Measurements from ENCODE around the gene CGB8.
"Not testable (repeated sequence)": the region's sequence is repeated elsewhere in the genome, so short reads cannot be mapped to it uniquely, and the experiment has no call there.

CGB8 gene

GRCh38 chr19:49049011-49049410, at the start of gene CGB8:
Gene CGB8, minus strand, starts transcription at chr19:49049111. Its CDS starts 372 bp downstream, at chr19:49048739.
- H3K27ac ChIP-seq (ENCODE audit: low read length); H3K36me3 ChIP-seq (ENCODE audit: control insufficient read depth, insufficient read depth, low read length); H3K4me3 ChIP-seq (ENCODE audit: low read length); H3K9me3 ChIP-seq (ENCODE audit: control insufficient read depth, insufficient read depth, low read length); H3K4me1 ChIP-seq (ENCODE audit: control insufficient read depth, insufficient read depth, low read length); DNase-seq (ENCODE audit: low read depth, low spot score); H3K27me3 ChIP-seq (ENCODE audit: control insufficient read depth, insufficient read depth, low read length): not testable (repeated sequence)
- no CpG with 5 or more reads among the region's 12 CpGs for WGBS (ENCODE audit: insufficient coverage, insufficient read length)

- H3K4me3 ChIP-seq (ENCODE audit: low read length), result no peak overlapping the region
Observed at GRCh38 chr19:49097453-49098288, 48.8 kb upstream of the CGB8 start.

GRCh38 chr19:49094505-49095482, 45.9 kb upstream of the CGB8 start:
- Histone ChIP-seq H3K4me1 (ENCODE audit: control insufficient read depth, insufficient read depth, low read length) (no peaks in the 10 kb centered on the region), H3K36me3 (ENCODE audit: control insufficient read depth, insufficient read depth, low read length) (peaks cover 40% of the 10 kb centered on the region), H3K27me3 (ENCODE audit: control insufficient read depth, insufficient read depth, low read length) (no peaks in the 10 kb centered on the region), H3K9me3 (ENCODE audit: control insufficient read depth, insufficient read depth, low read length) (no peaks in the 10 kb centered on the region), H3K27ac (ENCODE audit: low read length) (no peak overlapping the region), H3K4me3 (ENCODE audit: low read length) (no peak overlapping the region; the same call in 1 of the 2 replicates)
- WGBS (ENCODE audit: insufficient coverage, insufficient read length), result no CpG with 5 or more reads among the region's 23 CpGs
- DNase-seq (ENCODE audit: low read depth, low spot score), result no peak

More at GRCh38 chr19:49097453-49098288, 48.8 kb upstream of the CGB8 start:
- Histone ChIP-seq H3K4me1 (ENCODE audit: control insufficient read depth, insufficient read depth, low read length) (no peaks in the 10 kb centered on the region), H3K9me3 (ENCODE audit: control insufficient read depth, insufficient read depth, low read length) (no peaks in the 10 kb centered on the region), H3K27me3 (ENCODE audit: control insufficient read depth, insufficient read depth, low read length) (no peaks in the 10 kb centered on the region), H3K36me3 (ENCODE audit: control insufficient read depth, insufficient read depth, low read length) (peaks cover 37% of the 10 kb centered on the region), H3K27ac (ENCODE audit: low read length) (no peak overlapping the region)
- DNase-seq (ENCODE audit: low read depth, low spot score), result peak; percentile 72
- no CpG with 5 or more reads among the region's 8 CpGs for WGBS (ENCODE audit: insufficient coverage, insufficient read length)

DNA sequence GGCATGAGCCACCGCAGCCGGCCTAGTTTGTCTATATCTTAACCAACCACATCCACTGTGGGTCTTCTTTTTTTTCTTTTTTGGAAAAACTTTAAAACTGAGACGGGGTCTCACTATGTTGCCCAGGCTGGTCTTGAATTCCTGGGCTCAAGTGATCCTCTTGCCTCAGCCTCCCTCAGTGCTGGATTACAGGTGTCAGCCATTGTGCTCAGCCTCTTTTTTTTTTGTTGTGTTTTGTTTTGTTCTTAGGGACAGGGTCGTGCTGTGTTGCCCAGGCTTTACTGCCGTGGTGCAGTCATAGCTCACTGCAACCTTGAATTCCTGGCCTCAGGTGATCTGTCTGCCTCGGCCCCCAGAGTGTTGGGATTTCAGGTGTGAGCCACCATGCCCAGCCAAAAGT, 43.8 kb upstream of the CGB8 start:
- Histone ChIP-seq H3K27me3 (ENCODE audit: control insufficient read depth, insufficient read depth, low read length) (no peaks in the 10 kb centered on the region), H3K4me3 (ENCODE audit: low read length) (no peak overlapping the region), H3K36me3 (ENCODE audit: control insufficient read depth, insufficient read depth, low read length) (peaks cover 33% of the 10 kb centered on the region), H3K4me1 (ENCODE audit: control insufficient read depth, insufficient read depth, low read length) (no peaks in the 10 kb centered on the region), H3K9me3 (ENCODE audit: control insufficient read depth, insufficient read depth, low read length) (no peaks in the 10 kb centered on the region), H3K27ac (ENCODE audit: low read length) (no peak overlapping the region)
- no peak for DNase-seq (ENCODE audit: low read depth, low spot score)
- WGBS (ENCODE audit: insufficient coverage, insufficient read length), result no CpG with 5 or more reads among the region's 6 CpGs

DNA sequence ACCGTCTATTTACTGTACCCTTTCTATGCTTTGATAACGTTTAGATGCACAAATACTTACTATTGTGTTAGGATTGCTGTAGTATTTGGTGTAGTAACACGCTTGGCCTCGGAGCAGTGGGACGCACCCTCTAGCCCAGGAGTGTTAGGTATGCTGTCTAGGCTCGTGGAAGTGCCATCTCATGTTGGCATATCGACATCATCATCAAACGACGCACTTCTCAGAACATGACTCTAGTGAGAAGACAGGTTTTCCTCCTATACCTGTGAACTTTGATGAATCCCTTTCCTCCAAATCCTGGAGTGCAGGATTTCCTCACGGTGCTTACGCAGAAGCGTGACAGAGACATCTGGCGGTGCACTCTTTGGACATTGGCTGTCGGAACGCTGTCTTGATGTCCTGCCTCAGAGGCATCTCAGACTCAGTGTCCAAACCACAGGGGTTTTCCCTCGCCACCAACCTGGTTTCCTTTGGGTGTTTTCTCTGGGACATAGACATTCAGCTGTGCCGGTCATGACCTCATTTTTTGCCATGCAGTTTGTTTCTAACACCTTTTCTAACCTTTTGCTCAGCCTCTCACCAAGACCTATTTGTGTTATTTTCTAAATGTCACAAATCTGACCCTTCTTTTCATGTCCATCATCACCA, 42.6 kb upstream of the CGB8 start:
- H3K27ac ChIP-seq (ENCODE audit: low read length), result no peak overlapping the region
- H3K4me3 ChIP-seq (ENCODE audit: low read length), result no peak overlapping the region
- WGBS (ENCODE audit: insufficient coverage, insufficient read length), result no CpG with 5 or more reads among the region's 17 CpGs
- H3K9me3 ChIP-seq (ENCODE audit: control insufficient read depth, insufficient read depth, low read length), result no peaks in the 10 kb centered on the region
- no peaks in the 10 kb centered on the region for H3K27me3 ChIP-seq (ENCODE audit: control insufficient read depth, insufficient read depth, low read length)
- DNase-seq (ENCODE audit: low read depth, low spot score), result no peak
- peaks cover 33% of the 10 kb centered on the region for H3K36me3 ChIP-seq (ENCODE audit: control insufficient read depth, insufficient read depth, low read length)
- H3K4me1 ChIP-seq (ENCODE audit: control insufficient read depth, insufficient read depth, low read length), result no peaks in the 10 kb centered on the region

GRCh38 chr19:49086296-49086695, 37.4 kb upstream of the CGB8 start:
- H3K27ac ChIP-seq (ENCODE audit: low read length), result no peak overlapping the region
- no peak for DNase-seq (ENCODE audit: low read depth, low spot score)
- H3K4me1 ChIP-seq (ENCODE audit: control insufficient read depth, insufficient read depth, low read length), result peaks cover 2% of the 10 kb centered on the region; the same call in 1 of the 2 replicates
- peak overlapping the region; percentile 84; the same call in 1 of the 2 replicates for H3K4me3 ChIP-seq (ENCODE audit: low read length)
- no peaks in the 10 kb centered on the region for H3K9me3 ChIP-seq (ENCODE audit: control insufficient read depth, insufficient read depth, low read length)
- H3K27me3 ChIP-seq (ENCODE audit: control insufficient read depth, insufficient read depth, low read length), result no peaks in the 10 kb centered on the region
- WGBS (ENCODE audit: insufficient coverage, insufficient read length), result no CpG with 5 or more reads among the region's 11 CpGs
- H3K36me3 ChIP-seq (ENCODE audit: control insufficient read depth, insufficient read depth, low read length), result peaks cover 16% of the 10 kb centered on the region

GRCh38 chr19:49085868-49086232, 36.9 kb upstream of the CGB8 start:
- Histone ChIP-seq H3K27ac (ENCODE audit: low read length) (no peak overlapping the region), H3K36me3 (ENCODE audit: control insufficient read depth, insufficient read depth, low read length) (peaks cover 13% of the 10 kb centered on the region), H3K9me3 (ENCODE audit: control insufficient read depth, insufficient read depth, low read length) (no peaks in the 10 kb centered on the region), H3K4me3 (ENCODE audit: low read length) (peak overlapping the region; percentile 84; the same call in 1 of the 2 replicates), H3K27me3 (ENCODE audit: control insufficient read depth, insufficient read depth, low read length) (no peaks in the 10 kb centered on the region), H3K4me1 (ENCODE audit: control insufficient read depth, insufficient read depth, low read length) (peaks cover 2% of the 10 kb centered on the region; the same call in 1 of the 2 replicates)
- no CpG with 5 or more reads among the region's 14 CpGs for WGBS (ENCODE audit: insufficient coverage, insufficient read length)
- DNase-seq (ENCODE audit: low read depth, low spot score), result no peak

DNA sequence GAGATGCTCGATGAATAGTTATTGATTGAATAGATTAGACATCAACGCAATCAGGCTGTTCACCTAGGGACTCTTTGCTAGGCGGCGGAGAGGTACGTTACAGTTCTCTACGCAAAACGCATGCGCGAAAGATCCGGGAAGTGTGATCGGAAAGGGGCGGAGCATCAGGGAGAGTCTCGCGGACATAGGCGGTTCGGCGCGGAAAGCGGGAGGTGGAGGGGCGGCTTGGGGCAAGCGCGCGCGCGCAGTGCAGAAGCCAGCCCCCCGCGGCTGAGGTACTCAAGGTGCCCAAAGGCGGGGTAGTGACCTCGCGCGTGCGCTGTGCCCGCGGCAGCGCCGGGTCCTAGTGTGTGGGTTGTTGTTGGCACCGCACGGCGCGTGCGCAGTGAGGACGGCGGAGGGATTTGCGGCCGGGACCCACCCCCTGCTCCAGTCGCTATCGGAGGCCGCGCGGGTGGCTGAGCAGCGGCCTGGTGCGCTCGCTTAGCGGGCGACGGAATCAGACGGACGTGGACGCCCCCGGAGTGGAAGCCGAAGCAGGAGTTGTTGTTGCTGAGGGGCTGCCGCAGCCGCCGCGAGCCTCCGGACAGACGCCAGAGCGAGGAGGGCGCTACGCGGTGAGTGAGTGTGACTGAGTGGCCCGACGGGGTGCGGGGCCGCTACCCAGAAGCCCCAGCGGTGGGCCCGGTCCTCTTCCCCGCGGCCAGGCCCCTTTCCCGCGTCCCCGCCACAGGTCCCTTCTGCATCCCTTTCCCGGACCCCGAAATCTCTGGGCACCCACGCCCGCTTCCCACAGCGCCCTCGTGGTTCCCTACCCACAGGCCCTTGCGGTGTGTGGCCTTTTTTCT, 36.3 kb upstream of the CGB8 start, which contains the start of gene SNRNP70:
Gene SNRNP70, plus strand, starts transcription at position 432 of the 848 bp plus-strand sequence. CDS start 964 bp downstream, outside the sequence.
- H3K36me3 ChIP-seq (ENCODE audit: control insufficient read depth, insufficient read depth, low read length), result peaks cover 7% of the 10 kb centered on the region
- WGBS (ENCODE audit: insufficient coverage, insufficient read length), result no CpG with 5 or more reads among the region's 89 CpGs
- peaks cover 2% of the 10 kb centered on the region; the same call in 1 of the 2 replicates for H3K4me1 ChIP-seq (ENCODE audit: control insufficient read depth, insufficient read depth, low read length)
- H3K9me3 ChIP-seq (ENCODE audit: control insufficient read depth, insufficient read depth, low read length), result no peaks in the 10 kb centered on the region
- H3K4me3 ChIP-seq (ENCODE audit: low read length), result peak within 1 kb of the TSS; percentile 84; the same call in 1 of the 2 replicates
- DNase-seq (ENCODE audit: low read depth, low spot score), result peak; percentile 97
- H3K27ac ChIP-seq (ENCODE audit: low read length), result no peak within 1 kb of the TSS
- H3K27me3 ChIP-seq (ENCODE audit: control insufficient read depth, insufficient read depth, low read length), result no peaks in the 10 kb centered on the region

DNA sequence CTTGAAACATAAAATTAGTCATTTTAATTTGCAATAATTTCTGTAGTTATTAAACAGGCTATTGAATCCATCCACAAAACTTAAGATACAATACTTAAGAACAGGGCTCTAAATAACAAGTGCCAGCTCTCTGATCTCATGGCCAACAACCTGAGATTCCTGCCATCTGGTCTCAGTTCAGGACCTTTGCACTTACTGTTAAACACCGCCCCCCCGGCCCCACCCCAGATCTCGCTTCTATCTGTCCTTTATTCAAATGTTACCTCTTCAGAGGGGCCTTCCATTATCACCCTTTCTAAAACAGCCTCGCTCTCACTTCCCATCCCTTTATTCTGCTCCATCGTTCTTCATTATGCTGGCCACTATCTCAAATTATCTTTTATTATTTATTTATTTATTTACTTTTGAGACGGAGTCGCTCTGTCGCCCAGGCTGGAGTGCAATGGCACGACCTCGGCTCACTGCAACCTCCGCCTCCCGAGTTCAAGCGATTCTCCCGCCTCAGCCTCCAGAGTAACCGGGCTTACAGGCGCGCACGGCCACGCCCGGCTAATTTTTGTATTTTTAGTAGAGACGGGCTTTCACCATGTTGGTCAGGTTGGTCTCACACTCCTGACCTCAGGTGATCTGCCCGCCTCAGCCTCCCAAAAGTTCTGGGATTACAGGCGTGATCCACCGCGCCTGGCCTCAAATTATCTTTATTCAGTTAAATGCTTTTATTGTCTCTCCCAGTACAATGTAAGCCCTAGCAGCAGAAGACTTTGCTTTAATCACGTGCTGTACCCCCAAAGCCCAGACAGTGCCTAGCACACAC, 35.5 kb upstream of the CGB8 start:
- H3K27me3 ChIP-seq (ENCODE audit: control insufficient read depth, insufficient read depth, low read length), result no peaks in the 10 kb centered on the region
- H3K27ac ChIP-seq (ENCODE audit: low read length), result no peak overlapping the region
- H3K4me3 ChIP-seq (ENCODE audit: low read length), result no peak overlapping the region; the same call in 1 of the 2 replicates
- H3K9me3 ChIP-seq (ENCODE audit: control insufficient read depth, insufficient read depth, low read length), result no peaks in the 10 kb centered on the region
- peaks cover 2% of the 10 kb centered on the region; the same call in 1 of the 2 replicates for H3K36me3 ChIP-seq (ENCODE audit: control insufficient read depth, insufficient read depth, low read length)
- no peak for DNase-seq (ENCODE audit: low read depth, low spot score)
- 100% methylated on average over 1 of the region's 26 CpGs for WGBS (ENCODE audit: insufficient coverage, insufficient read length)
- H3K4me1 ChIP-seq (ENCODE audit: control insufficient read depth, insufficient read depth, low read length), result peaks cover 2% of the 10 kb centered on the region; the same call in 1 of the 2 replicates

Measured in iPS DF 6.9 (cell line).